Measurements from ENCODE around the gene ARHGEF38.

DNA sequence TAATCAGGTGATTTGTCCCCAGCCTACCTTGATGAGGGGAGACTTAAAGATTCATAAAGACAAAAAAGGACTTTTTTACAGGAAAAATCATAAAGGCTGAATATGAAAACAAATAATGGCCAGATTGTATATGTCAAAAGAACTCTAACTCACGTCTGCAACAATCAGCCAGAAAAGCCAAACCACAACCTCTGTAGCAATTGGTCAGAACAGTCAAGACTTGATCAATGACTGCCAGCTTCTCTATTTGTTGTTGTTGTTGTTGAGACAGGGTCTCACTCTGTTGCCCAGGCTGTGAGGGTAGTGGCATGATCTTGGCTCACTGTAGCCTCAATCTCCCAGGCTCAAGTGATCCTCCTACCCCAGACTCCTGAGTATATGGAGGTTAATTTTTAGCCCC lies 42.7 kb upstream of the ARHGEF38 start:
- TF ChIP-seq POLR2A (IDR thresholded peaks at IDR 0.05), result no peak
- TF ChIP-seq, protein P1, sequence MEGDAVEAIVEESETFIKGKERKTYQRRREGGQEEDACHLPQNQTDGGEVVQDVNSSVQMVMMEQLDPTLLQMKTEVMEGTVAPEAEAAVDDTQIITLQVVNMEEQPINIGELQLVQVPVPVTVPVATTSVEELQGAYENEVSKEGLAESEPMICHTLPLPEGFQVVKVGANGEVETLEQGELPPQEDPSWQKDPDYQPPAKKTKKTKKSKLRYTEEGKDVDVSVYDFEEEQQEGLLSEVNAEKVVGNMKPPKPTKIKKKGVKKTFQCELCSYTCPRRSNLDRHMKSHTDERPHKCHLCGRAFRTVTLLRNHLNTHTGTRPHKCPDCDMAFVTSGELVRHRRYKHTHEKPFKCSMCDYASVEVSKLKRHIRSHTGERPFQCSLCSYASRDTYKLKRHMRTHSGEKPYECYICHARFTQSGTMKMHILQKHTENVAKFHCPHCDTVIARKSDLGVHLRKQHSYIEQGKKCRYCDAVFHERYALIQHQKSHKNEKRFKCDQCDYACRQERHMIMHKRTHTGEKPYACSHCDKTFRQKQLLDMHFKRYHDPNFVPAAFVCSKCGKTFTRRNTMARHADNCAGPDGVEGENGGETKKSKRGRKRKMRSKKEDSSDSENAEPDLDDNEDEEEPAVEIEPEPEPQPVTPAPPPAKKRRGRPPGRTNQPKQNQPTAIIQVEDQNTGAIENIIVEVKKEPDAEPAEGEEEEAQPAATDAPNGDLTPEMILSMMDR (IDR thresholded peaks at IDR 0.05), result no peak

All from uterus (tissue), 2 donors.